A204.1 (cell line): Measurements from ENCODE around the gene PPP2CA.

Experiments
- FAIRE-seq: peaks from 2 replicates; lab custom pipeline; 2012; peaks lifted over from hg19 to GRCh38; lab: Jason Lieb, UNC

Gene PPP2CA

DNA sequence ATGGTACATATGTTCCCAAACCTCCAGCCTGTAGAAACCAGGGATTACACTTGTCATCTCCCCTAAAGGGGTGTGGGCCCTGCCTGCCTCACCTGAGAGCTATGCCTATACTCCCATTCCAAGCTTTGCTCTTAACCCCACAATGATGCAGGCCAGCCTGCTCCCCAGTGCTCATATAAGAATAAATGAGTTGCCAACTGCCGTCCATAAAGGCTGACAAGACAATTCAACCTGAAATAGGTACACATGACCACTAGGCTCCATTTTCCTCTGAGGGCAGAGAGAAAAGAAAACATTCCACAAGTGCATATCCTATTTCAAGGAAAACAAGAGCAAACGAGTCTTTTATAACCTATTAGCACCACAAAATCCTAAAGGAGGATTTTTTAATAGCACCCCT lies 77.6 kb downstream of the PPP2CA start:
- FAIRE-seq, result no peak

GRCh38 chr5:134146651-134147518 lies 79.0 kb downstream of the PPP2CA start:
- FAIRE-seq, result no peak

DNA sequence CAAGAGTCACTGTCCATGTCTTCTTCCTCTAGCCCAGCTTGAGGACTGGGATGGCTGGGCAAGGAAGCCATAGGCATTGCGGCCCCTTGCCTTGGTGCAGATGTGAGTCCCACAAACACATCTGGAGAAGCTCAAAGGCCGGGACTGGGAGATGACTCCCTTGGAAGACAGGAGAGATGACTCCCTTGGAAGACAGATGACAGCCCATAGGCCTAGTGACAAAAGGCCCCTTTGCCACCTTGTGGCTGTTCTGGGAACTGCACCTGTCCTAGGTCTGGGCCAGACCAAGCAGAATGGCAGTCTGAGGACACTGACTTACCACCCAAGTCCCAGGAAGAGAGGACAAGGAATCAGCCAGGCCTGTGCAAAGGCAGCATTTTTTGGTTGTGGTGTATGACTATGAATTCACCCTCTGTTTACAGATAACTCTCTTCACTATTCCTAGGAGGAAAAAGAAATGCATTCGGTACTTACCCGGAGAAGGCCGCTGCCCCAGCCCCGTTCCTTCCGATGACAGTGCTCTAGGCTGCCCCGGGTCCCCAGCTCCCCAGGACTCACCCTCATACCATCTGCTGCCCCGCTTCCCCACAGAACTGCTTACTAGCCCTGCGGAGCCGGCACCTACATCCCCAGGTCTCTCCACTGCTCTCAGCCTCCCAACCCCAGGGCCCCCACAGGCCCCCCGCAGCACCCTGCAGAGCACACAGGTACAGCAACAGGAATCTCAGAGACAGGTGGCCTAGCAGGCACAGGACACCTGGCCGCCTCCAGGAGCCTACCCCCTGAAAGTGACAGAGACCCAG lies 79.9 kb downstream of the PPP2CA start:
- no peak for FAIRE-seq

GRCh38 chr5:134145041-134145757 lies 80.7 kb downstream of the PPP2CA start:
- FAIRE-seq, result no peak
